ENCODE measurements around the gene RNMT.

DNA sequence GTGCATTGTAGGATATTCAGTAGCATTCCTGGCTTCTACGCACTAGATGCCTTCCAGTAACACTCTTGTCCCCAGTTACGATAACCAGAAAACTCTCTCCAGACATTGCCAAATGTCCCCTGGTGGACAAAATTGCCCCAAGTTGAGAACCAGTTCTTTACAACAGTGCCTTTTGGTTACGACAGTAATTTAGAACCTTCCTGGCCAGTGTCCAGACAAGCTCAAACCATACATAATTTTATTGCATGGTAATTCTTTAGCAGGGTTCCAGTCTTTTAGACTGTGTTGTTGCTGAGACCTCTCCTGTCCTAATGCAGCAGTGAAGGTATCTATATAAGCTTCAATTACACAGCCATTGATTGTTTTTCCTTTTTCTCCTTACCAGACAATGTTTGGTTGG is 20.2 kb downstream of the RNMT start:
- no peak for TF ChIP-seq EZH2 (optimal IDR thresholded peaks at IDR 0.05; ENCODE audit: low read depth, low read length)
- TF ChIP-seq, protein P1, sequence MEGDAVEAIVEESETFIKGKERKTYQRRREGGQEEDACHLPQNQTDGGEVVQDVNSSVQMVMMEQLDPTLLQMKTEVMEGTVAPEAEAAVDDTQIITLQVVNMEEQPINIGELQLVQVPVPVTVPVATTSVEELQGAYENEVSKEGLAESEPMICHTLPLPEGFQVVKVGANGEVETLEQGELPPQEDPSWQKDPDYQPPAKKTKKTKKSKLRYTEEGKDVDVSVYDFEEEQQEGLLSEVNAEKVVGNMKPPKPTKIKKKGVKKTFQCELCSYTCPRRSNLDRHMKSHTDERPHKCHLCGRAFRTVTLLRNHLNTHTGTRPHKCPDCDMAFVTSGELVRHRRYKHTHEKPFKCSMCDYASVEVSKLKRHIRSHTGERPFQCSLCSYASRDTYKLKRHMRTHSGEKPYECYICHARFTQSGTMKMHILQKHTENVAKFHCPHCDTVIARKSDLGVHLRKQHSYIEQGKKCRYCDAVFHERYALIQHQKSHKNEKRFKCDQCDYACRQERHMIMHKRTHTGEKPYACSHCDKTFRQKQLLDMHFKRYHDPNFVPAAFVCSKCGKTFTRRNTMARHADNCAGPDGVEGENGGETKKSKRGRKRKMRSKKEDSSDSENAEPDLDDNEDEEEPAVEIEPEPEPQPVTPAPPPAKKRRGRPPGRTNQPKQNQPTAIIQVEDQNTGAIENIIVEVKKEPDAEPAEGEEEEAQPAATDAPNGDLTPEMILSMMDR (IDR thresholded peaks at IDR 0.05; ENCODE audit: low read length): no peak
- TF ChIP-seq EZH2phosphoT487 (IDR thresholded peaks at IDR 0.05; ENCODE audit: low read length): no peak
